DLD1 (cell line): Measurements from ENCODE around the gene WDR75.
"Not testable (repeated sequence)": the region's sequence is repeated elsewhere in the genome, so short reads cannot be mapped to it uniquely, and the experiment has no call there.

ENCODE experiments used
- in situ Hi-C: cut with HindIII; loops from 2 replicates; pipeline ENCODE4 v1.10.0; 2017; ENCODE audit warnings: low sequenced_read_pairs

WDR75 gene

DNA sequence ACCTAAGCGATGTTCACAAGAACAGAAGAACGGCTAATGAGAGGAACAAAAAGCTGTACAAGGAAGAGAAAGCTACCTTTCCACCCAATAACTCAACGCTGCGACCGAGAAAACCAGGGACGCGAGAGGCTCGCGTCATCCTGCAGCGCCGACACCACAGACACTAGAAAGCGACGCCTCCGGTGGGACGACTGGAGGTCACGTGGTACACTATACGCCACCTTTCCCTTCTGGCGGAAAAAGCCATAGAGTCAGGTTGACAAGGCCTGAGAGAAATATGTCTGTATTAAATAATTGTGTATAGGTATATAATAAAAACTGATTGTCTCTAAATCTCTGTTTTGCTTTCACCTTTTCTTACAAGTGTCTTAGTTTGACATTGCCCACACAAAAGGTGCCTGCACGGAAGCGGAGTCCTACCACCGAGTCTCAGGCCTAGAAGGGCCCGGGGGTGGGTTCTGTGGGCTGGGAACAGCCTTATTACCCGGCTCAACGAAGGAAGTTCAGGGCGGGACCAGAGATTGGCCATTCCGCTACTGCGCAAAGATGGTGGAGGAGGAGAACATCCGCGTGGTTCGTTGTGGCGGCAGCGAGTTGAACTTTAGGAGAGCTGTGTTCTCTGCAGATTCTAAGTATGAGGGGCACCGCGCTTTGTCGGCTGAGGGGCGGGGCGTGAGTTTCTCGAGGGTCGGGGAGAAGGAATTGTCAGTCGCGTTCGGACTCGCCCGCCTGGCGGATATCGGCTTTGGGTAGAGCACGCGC is at the start of gene WDR75:
Gene WDR75 (plus strand): TSS at position 528 of the 762 bp plus-strand sequence. CDS start 19 bp downstream, at position 547.
- in situ Hi-C loops, result no loop called here

DNA sequence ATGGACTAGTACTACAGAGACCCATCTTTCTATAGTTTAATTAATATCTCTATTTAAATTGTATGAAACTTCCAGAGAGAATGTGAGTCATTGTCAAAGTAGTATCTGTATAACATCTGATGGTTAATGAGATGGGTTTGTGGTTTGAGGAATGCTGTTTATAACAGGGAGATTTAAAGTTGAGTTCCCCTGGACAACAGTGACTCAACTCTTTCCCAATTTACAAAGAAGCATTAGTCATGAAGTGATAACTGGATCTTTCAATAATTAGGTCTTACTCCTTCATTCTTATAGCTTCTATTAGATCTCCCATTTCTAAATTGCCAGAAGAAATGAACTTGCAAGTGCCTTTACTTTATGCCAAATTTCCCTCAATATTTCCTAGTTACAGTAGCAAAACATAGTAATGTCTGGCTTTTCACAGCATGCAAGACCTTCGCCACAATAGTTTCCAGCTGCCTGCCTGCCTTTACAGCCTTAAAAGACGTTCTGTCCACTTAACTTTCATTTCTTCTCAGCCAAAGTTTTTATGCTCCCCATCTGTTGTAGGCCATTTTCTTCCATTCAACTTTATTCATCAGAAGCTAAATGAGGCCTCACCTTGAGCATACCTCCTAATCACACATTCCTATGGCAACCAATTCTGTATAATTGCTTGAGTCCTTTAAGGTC is 47.7 kb upstream of the WDR75 start:
- in situ Hi-C loops, result no loop called here

DNA sequence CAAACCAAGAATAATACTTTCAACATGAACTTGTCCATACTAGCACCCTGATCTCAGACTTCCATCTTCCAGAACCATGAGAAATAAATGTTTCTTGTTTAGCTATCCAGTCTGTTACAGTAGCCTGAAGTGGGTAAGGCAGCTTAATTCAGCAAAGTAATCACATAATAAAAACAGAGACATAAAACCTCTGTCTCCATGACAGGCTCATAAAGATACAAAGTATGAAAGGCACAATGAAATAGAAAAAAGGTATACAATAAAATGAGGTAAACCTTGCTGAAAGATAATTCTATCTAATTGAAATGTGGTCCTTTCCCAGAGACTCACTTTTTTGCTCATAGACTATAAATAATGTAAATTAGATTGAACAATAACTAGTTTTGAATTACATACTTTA is 46.7 kb upstream of the WDR75 start:
- in situ Hi-C loops, result no loop called here

- in situ Hi-C loops, result no loop called here
Measured at GRCh38 chr2:189402932-189403331, 38.3 kb upstream of the WDR75 start.

DNA sequence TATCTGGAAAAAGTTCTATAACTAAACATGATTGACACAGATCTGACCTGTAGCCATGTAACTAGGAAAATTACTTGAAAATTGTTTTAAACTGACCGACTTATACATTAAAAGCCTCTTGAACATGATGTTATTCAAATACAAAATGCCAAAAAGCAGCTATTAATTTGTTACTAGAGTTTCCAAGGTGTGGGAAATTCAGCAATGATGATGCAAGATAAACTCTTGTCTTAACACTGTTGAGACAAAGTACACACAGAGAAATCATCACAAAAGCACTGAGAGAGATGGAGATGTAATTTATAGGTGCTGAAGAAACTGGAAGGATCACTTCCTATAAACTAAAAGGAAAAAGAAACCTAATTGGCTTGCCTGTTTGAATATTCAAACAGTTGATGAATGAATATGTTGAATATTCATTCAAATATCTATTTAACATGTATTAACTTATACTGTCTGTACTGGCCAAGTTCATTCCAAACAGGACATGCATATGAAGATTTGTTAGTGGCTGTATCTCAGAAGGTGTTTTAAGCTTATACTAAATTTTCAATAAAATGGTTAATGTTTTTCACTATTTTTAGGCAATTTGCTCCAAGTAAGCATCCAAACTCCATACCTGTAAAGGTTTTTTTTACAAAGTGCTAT is 34.6 kb upstream of the WDR75 start:
- in situ Hi-C loops, result no loop called here

- in situ Hi-C loops, result no loop called here
Measured at GRCh38 chr2:189407281-189408209, 33.7 kb upstream of the WDR75 start.

DNA sequence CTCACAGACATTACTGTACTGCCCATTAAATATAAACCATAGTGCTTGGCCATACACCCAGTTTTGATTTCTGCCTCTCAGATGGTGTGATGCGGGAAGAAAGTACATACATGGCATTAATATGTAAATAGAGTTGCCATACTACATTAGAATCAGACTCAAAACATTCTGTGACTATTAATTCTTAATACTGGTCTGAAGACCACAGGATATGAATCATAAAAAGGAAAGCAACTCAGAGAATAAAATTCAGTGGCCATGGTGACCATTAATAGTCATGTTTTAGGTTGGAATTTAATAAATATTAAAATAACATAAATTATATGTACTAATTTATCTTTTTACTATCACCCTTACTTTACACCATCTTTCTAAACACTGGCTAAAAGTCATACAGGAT is 33.0 kb upstream of the WDR75 start:
- in situ Hi-C loops, result no loop called here

GRCh38 chr2:189409131-189409530 is 32.1 kb upstream of the WDR75 start:
- in situ Hi-C loops, result no loop called here

DNA sequence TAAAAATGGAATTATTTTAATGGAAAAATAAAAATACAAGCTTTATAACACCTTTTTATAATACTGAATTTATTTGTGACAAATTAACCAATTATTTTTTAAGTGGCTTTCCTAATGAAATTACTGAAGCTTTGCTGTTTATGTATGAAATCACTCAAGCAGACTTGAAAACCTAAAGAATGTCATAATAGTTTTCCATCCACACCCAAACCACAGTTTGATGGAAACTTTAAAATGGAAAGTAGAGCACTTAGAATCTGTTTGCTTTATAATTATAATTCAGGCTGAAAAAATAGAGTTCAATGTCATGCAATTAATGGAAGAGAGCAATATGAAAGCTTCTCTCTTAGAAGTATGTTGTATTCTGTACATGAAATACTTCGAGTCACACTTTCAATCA is 31.6 kb upstream of the WDR75 start:
- in situ Hi-C loops, result no loop called here

DNA sequence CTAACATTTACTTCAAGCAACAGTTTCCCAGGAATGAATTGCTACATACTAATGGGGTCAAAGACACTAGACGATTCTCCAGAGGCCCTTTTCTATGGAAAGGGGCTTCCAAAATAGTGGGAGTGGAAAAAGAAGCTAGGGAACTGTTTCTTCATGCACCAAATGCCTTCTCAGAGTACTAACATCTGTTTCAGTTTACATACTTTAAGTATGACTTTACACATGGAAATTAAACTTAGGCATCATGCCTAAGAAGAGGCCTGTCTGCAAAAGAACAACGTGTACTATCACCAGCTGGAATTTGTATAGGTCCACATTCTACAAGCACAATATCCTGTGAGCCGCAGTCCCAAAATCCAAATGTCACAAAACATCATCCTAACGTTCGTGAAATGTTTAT is 29.4 kb upstream of the WDR75 start:
- in situ Hi-C loops, result no loop called here

- in situ Hi-C loops, result no loop called here
Measured at GRCh38 chr2:189412330-189412953, 28.8 kb upstream of the WDR75 start.

- in situ Hi-C loops, result no loop called here
Measured at GRCh38 chr2:189413249-189413648, 28.0 kb upstream of the WDR75 start.

GRCh38 chr2:189421644-189422043 is 19.6 kb upstream of the WDR75 start:
- in situ Hi-C loops, result no loop called here

- in situ Hi-C loops, result no loop called here
Measured at GRCh38 chr2:189424961-189425360, 16.3 kb upstream of the WDR75 start.

GRCh38 chr2:189425676-189426075 is 15.6 kb upstream of the WDR75 start:
- in situ Hi-C loops, result no loop called here

DNA sequence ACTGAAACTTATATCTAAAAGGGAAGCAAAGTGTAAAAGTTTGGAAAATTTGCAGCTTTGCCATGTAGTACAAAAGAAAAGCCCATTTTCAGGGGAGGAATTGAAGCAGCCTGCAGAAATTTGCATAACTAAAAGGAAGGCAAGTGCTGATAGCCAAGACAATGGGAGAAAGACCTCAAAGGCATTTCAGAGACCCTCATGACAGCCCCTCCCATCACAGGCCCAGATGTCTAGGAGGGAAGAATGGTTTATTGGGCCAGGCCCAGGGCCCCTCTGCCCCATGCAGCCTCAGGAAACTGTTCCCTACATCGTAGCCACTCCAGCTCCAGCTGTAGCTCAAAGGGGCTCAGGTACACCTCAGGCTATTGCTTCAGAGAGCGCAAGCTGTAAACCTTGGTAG is 14.4 kb upstream of the WDR75 start:
- in situ Hi-C loops, result no loop called here

- in situ Hi-C loops, result no loop called here
Measured at GRCh38 chr2:189427872-189428271, 13.4 kb upstream of the WDR75 start.

DNA sequence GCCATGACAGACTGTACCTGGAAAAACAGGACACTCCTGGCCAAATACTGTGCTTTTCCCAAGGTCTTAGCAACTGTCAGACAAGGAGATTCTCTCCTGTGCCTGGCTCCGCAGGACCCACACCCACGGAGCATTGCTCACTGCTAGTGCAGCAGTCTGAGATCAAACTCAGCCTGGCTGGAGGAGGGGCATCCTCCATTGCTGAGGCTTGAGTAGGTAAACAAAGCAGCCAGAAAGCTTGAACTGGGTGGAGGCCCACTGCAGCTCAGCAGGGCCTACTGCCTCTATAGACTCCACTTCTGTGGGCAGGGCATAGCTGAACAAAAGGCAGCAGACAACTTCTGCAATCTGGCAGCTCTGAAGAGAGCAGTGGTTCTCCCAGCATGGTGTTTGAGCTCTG is 10.8 kb upstream of the WDR75 start:
- in situ Hi-C loops, result not testable (repeated sequence)

GRCh38 chr2:189435803-189436202 is 5.5 kb upstream of the WDR75 start:
- in situ Hi-C loops, result not testable (repeated sequence)

GRCh38 chr2:189437926-189438325 is 3.3 kb upstream of the WDR75 start:
- in situ Hi-C loops, result no loop called here
